H4 (cell line): ENCODE results near the gene CNMD. TPM values are rescaled to one million over a fixed set of nuclear protein-coding genes. Genes with fewer than 3 reads are reported as not detected.

Source experiments
- DNase-seq: peaks from one replicate; pipeline ENCODE4 v3.0.0-alpha.2; 2015; ENCODE audit warnings: low spot score
- total RNA-seq: library from RNA; depleted of rRNA; stranded (reverse); fragments of >200 nt; shearing (Covaris generic); gene quantifications from 2 replicates; pipeline ENCODE4 v1.2.3, GENCODE V29; 2014; rRNA removed

Gene CNMD
- total RNA-seq: not detected in 2 replicates

DNA sequence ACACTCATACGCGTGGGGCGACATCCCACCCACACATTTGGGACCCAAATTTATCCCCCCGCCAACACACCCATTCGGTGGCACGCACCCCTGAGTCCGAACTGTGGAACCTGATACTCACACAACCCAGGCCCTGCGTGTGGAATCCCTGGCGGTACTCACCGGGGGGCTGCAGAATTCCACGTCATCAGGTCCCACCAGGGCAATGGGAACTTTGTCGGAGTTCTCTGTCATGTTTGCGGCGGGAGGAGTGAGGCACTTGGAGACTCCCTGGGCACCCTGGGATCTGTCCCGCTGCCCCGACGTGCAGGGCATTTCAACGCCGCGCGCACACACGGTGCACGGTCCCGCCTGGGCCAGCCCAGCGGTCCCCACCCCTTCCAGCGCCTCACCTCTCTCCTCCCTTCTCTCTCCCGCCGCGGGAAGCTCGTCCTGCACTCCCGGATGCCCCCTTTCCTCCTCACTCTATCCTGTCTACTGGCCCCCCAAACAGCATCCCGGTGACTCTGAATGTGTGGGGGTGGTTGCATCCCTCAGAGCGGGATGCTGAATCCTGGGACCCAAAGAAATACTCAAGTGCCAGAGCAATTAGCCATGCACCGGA lies at the start of gene CNMD:
TSS of gene CNMD (minus strand) at position 353 of the 604 bp plus-strand sequence. CDS start at position 234, 119 bp downstream.
- DNase-seq: no peak

DNA sequence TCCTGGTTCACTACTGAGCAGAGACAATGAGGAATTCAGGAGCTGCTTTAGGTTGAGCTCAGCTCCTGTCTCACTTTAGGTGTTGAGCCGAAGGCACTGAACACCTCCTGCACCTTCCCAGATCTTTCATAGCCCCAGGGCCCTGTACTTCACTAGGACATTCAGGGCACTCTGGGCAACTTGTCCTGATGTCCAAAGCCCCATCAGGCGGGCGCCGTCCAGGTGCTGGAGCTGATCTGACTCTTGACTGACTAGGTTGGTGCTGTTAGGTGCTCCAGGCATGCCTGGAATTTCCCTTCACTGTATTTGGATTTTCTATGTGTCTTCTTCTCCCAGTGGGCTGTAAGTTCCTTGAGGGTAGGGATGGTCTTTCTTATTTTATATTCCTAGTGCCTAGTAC lies 48.4 kb upstream of the CNMD start:
- DNase-seq: no peak

DNA sequence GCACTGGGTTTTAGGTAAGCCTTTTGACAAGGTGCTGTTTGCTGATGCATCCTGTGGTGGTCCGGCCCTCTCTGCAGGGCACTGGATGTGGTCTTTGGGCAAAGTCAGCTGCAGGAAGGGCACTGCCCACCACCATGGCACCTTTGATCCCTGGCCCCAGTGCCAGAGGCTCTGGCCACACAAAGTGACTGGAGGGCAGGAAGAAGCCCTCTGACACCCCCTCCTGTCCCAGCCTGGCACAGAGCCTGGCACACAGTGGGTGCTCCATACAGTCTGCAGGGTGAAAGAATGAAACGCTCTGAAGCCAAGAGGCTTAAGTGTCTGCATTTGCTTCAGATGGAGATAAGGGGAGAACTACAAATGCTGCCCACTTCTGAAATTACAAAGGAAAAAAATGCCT lies 47.6 kb upstream of the CNMD start:
- DNase-seq: no peak

- no peak for DNase-seq
Observed at GRCh38 chr13:52786766-52787165, 47.1 kb upstream of the CNMD start.

DNA sequence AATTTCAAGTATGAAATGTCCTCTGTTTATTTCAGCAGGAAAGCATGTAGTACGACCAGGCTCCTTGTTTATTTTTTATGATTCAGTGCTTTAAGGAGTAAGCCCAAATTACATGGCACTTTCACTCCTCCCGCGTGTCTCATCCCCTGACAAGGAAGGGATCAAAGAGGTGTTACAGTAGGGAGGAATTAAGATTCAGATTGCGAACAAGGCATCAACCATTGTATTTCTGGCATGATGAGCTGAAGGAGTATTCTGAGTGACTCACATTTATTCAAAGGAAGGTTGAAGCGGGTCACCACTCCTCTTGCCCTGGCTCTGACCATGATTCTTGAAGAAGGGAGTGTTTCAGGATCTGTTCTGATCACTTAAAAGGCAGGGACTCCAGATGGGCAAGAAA lies 46.1 kb upstream of the CNMD start:
- DNase-seq: no peak

DNA sequence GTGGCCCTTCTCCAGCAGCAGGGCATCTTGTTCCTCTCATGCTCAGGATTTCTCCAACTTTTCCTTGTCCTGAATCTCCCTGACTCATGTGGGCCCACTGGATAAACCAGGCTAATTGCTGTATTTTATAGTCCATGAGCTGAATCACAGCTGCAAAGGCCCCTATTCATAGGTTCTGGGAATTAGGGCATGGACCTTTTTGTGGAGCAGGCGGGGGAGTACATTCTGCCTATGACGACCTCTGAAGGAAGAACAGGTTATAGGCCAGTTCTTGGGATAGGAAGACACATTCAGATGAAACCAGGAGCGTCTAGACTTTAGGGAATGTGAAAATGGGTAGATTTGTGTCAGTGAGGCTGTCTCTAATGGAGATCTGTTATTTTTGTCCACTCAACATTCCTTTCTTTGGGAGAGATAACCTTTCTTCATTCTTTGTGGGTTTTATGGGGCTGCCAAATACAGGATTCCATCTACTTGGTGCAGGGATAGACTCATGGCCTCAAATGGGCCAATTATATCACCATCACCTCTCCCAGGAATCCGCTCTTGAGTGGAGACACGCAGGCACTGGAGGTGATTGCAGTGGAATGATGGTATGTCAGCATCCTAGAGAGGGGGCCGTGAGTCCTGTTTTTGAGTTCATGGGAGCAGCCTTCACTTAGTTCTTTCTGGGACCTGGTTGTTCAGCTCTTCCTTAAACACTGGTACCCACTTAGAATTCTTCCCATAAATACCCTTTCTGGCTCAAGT lies 45.1 kb upstream of the CNMD start:
- DNase-seq: no peak

DNA sequence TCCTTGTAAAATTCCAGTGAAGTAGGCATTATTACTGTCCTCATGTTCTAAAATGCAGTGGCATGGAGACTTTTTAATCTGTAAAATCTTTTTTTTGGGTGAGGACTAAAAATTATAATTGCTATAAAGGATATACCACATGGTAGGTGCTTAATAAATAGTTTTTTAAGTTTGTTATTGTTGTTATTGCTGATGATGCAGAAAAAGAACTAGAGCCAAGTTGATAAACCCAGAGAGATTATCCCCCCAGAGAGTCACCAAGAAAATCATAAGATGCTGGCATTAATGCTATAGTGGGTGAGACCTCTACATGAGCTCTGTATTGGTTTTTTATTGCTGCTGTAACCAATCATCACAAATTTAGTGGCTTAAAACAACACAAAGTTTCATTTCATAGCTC lies 44.3 kb upstream of the CNMD start:
- DNase-seq: no peak

DNA sequence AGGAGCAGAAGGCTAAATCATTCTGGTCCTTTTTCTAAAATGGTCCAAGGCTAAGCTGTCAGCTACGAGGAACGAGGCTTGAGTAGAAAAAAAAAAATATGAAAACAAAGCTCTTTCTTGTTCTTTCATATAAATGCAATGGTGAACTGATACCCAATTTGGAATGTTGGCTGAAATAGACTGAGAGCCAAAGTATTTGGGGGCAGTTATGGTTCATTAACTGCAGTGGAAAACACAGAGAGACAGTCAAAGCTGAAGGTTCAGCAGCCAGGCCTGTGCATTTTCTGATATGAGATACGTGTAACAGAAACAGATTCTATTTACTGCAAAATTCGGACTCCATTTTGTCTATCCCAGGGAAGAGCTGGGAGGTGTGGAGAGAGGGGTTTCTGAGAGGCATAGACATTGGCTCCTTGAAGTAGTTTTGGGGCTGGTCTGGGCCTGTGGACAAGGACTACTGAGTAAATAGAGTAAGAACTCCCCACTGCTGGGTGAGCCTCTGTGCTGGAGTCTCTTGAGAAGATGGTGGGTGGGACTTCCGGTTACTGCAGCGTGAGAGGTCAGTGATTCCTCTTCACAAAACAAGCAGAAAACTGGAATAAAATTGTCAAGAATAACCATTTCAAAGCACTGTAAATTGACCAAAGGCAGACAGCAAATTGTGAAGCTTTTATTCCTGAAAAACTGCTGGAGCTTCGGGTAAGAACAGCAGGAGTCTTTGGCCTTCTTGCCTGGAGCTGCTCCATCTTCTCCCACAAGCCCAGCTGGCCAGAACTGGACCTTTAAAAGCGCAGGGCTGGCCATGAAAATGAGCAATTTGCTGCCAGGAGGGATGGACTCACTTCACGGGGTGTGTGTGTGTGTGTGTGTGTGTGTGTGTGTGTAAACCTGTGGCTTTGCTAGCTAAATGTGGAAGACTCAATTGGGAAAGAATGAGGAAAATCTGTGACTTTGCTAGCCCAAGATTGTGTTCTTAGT lies 43.1 kb upstream of the CNMD start:
- DNase-seq: no peak

- DNase-seq: no peak
Observed at GRCh38 chr13:52780611-52781010, 41.0 kb upstream of the CNMD start.

DNA sequence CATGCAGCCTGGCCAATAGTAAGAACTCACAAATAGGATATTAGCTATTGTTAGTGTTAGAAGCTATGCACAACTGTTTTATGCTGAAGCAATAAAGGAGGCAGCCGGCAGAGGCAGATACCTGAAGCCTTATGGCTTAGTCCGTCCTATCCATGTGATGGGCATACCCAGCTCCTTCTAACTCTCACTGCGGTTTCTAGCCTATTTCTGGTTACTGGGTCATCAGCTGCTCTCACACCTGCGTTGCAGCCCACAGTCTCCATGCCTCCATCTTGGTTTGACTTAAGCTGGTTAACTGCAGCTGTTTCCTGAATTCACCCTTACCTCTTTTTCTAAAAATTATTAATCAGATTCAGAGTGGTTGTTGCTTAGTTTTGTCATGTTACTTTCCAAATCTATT lies 40.5 kb upstream of the CNMD start:
- DNase-seq: no peak

DNA sequence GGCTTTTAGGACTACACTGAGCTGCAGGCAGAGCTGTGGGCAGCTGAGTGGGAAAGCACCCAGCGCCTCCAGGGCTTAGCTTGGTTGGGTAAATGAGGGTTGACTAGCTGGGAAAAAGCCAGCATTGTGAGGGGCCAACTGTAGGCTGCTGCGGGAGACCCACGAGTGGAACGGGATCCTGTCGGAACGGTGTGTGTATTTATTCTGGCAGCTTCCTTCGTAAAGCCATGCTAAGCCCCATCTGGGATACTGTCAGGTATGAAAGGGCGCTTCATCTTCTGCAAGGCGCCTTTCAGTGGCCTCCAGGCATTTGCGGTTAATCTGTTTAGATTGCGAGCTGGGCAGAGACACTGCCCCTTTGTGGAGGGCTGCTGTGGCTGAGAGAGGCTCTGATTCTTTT lies 39.5 kb upstream of the CNMD start:
- DNase-seq: peak; percentile 3

GRCh38 chr13:52776726-52777125 lies 37.1 kb upstream of the CNMD start:
- DNase-seq: no peak

GRCh38 chr13:52775511-52775910 lies 35.9 kb upstream of the CNMD start:
- no peak for DNase-seq

DNA sequence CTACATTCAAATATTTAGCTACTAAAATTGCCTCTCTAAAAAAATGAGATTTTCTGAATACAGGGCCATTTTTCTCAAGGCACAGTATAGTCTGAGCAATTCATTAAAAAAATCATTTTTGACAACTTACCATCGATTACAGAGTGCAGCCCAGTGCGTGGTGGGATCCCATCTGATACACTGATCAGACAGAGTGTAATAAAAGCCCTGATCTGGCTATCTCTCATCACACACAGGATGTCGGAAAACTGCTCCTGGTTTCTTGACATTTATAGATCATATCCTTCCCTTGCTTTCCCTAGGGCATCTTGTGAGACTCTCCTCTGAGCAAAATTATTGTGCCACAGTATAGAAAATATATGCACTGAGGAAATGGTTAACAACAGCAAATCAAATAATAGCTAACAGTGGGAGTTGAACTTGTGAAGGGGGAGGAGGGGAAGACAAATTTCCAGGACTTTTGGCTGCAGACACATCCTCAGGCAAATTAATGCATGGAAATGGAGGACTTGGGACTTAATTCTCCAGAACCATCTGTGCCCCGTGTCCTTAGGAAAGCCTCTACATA lies 28.4 kb upstream of the CNMD start:
- DNase-seq: no peak

- DNase-seq: no peak
Observed at GRCh38 chr13:52765611-52766390, 26.2 kb upstream of the CNMD start.

DNA sequence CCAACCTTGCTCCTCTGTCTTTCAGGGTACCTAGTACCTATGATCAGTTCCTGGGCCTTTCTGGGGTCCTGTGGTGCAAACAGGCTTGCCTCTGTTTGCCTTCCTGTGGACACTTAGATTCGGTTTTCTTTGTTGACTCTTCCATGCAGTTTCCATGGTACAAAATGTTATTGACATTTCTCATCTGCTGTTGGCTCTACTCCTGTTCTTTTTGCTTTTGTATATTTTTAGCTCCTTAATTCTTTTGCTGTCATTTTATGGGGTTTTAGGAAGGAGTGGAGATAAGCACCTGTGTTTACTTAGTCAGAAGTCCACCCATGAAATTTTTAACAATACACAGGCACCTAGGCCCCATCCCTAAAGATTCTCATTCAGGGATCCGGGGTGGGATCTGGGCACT lies 20.5 kb upstream of the CNMD start:
- no peak for DNase-seq

DNA sequence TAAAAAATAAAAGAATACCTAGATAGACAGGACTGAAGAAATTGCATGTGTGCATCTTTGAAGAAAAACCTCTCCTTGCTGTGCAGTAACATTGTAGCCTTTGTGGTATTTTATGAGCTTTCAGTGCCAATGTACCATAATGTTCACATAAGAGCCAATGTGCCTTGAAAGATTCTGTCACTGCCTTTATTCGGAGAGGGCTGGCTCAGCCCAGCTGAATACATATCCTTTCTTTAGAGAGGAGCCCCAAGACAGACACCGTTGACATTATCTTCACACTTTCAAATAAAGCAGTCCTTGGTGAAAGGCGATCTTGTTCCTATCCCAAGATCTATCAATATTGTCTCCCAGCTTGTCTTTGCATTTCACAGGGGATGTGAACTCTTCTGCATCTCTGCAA lies 18.5 kb upstream of the CNMD start:
- DNase-seq: no peak

DNA sequence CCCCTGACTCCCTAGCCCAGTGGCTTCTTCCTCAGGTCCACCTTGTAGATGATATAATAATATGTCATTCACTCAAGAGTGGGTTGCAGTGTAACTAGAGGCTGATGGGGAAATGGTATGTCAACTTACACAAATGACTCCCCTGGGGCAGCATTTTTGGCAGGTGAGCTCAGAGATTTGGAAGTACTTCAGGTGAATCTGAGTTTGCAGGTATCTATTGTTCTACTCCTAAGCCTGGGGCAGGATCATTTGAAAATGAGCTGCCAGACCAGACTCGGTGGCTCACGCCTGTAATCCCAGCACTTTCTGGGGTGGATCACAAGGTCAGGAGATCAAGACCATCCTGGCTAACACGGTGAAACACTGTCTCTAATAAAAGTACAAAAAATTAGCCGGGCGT lies 11.6 kb upstream of the CNMD start:
- DNase-seq: no peak

- DNase-seq: no peak
Observed at GRCh38 chr13:52750713-52751112, 11.1 kb upstream of the CNMD start.

- no peak for DNase-seq
Observed at GRCh38 chr13:52749419-52749818, 9.8 kb upstream of the CNMD start.

GRCh38 chr13:52746141-52746540 lies 6.5 kb upstream of the CNMD start:
- no peak for DNase-seq
